ENCODE results near the gene APRT. TPM values are rescaled to one million over a fixed set of nuclear protein-coding genes. Genes with fewer than 3 reads are reported as not detected.

Gene APRT
- total RNA-seq, 2 experiments from 2014 or later = 129 to 136 TPM

- no peaks in the 10 kb centered on the region for H3K27me3 Mint-ChIP-seq
- peaks cover 36% of the 10 kb centered on the region for H3K4me1 Mint-ChIP-seq
- H3K4me3 Mint-ChIP-seq = no peak overlapping the region
- H3K27ac Mint-ChIP-seq = no peak overlapping the region
- no peak for DNase-seq
- H3K36me3 Mint-ChIP-seq (ENCODE audit: low read depth) = peaks cover 18% of the 10 kb centered on the region
- POLR2A ChIA-PET = no interaction called here
- no peaks in the 10 kb centered on the region for H3K9me3 Mint-ChIP-seq
- CTCF ChIA-PET = no interaction called here
Observed at GRCh38 chr16:88764913-88765349, 46.8 kb downstream of the APRT start.

- Mint-ChIP-seq H3K36me3 (ENCODE audit: low read depth) (peaks cover 18% of the 10 kb centered on the region), H3K27ac (no peak overlapping the region), H3K9me3 (no peaks in the 10 kb centered on the region), H3K4me3 (no peak overlapping the region), H3K4me1 (peaks cover 39% of the 10 kb centered on the region), H3K27me3 (no peaks in the 10 kb centered on the region)
- POLR2A ChIA-PET = interaction anchor here (2.5 kb wide), 1 partner anchor 17 kb away, joined by 11 read pairs; no protein-coding TSS in a partner anchor
- CTCF ChIA-PET = no interaction called here
- no peak for DNase-seq
Observed at GRCh38 chr16:88764080-88764479, 47.6 kb downstream of the APRT start.

GRCh38 chr16:88763502-88764053 is 48.1 kb downstream of the APRT start:
- DNase-seq = no peak
- ChIA-PET POLR2A (interaction anchor here (2.5 kb wide), 1 partner anchor 18 kb away, joined by 11 read pairs; no protein-coding TSS in a partner anchor), CTCF (no interaction called here)
- Mint-ChIP-seq H3K27me3 (no peaks in the 10 kb centered on the region), H3K4me3 (no peak overlapping the region), H3K36me3 (ENCODE audit: low read depth) (peaks cover 20% of the 10 kb centered on the region), H3K4me1 (peaks cover 42% of the 10 kb centered on the region), H3K9me3 (no peaks in the 10 kb centered on the region), H3K27ac (no peak overlapping the region)

GRCh38 chr16:88762941-88763340 is 48.8 kb downstream of the APRT start:
- peaks cover 48% of the 10 kb centered on the region for H3K4me1 Mint-ChIP-seq
- POLR2A ChIA-PET = interaction anchor here (1.6 to 2.5 kb wide), 2 partner anchors 18 to 20 kb away, joined by 3 to 11 read pairs; no protein-coding TSS in a partner anchor
- no peak for DNase-seq

GRCh38 chr16:88762258-88762870 is 49.4 kb downstream of the APRT start:
- Mint-ChIP-seq H3K4me1 (peaks cover 46% of the 10 kb centered on the region), H3K9me3 (no peaks in the 10 kb centered on the region), H3K27me3 (no peaks in the 10 kb centered on the region), H3K36me3 (ENCODE audit: low read depth) (peaks cover 20% of the 10 kb centered on the region), H3K4me3 (no peak overlapping the region), H3K27ac (no peak overlapping the region)
- ChIA-PET CTCF (interaction anchor here (0.9 to 1.4 kb wide), 2 partner anchors 20 to 25 kb away, joined by 3 to 7 read pairs; no protein-coding TSS in a partner anchor), POLR2A (interaction anchor here (1.6 to 2.5 kb wide), 2 partner anchors 19 to 21 kb away, joined by 3 to 11 read pairs; no protein-coding TSS in a partner anchor)
- DNase-seq = no peak

More at GRCh38 chr16:88762941-88763340, 48.8 kb downstream of the APRT start:
- Mint-ChIP-seq H3K27me3 (no peaks in the 10 kb centered on the region), H3K4me3 (no peak overlapping the region), H3K27ac (no peak overlapping the region), H3K9me3 (no peaks in the 10 kb centered on the region), H3K36me3 (ENCODE audit: low read depth) (peaks cover 20% of the 10 kb centered on the region)
- CTCF ChIA-PET = interaction anchor here (0.9 to 1.4 kb wide), 2 partner anchors 20 to 25 kb away, joined by 3 to 7 read pairs; no protein-coding TSS in a partner anchor

- no peaks in the 10 kb centered on the region for H3K9me3 Mint-ChIP-seq
- peaks cover 17% of the 10 kb centered on the region for H3K36me3 Mint-ChIP-seq (ENCODE audit: low read depth)
Observed at GRCh38 chr16:88761830-88762229, 49.9 kb downstream of the APRT start.

GRCh38 chr16:88761143-88761534 is 50.6 kb downstream of the APRT start:
- H3K4me3 Mint-ChIP-seq = no peak overlapping the region
- no peaks in the 10 kb centered on the region for H3K27me3 Mint-ChIP-seq
- peaks cover 36% of the 10 kb centered on the region for H3K4me1 Mint-ChIP-seq
- CTCF ChIA-PET = no interaction called here
- no peaks in the 10 kb centered on the region for H3K9me3 Mint-ChIP-seq
- H3K27ac Mint-ChIP-seq = no peak overlapping the region
- H3K36me3 Mint-ChIP-seq (ENCODE audit: low read depth) = peaks cover 16% of the 10 kb centered on the region
- POLR2A ChIA-PET = no interaction called here
- no peak for DNase-seq

More at GRCh38 chr16:88761830-88762229, 49.9 kb downstream of the APRT start:
- no peak for DNase-seq
- Mint-ChIP-seq H3K27ac (no peak overlapping the region), H3K4me3 (no peak overlapping the region), H3K4me1 (peaks cover 40% of the 10 kb centered on the region), H3K27me3 (no peaks in the 10 kb centered on the region)
- CTCF ChIA-PET = interaction anchor here (1.4 kb wide), 1 partner anchor 24 kb away, joined by 7 read pairs; no protein-coding TSS in a partner anchor
- POLR2A ChIA-PET = interaction anchor here (1.6 to 2.5 kb wide), 2 partner anchors 19 to 21 kb away, joined by 3 to 11 read pairs; no protein-coding TSS in a partner anchor

GRCh38 chr16:88760424-88761142 is 51.1 kb downstream of the APRT start:
- H3K36me3 Mint-ChIP-seq (ENCODE audit: low read depth) = peaks cover 13% of the 10 kb centered on the region
- peaks cover 33% of the 10 kb centered on the region for H3K4me1 Mint-ChIP-seq
- peak overlapping the region; percentile 26 for H3K27ac Mint-ChIP-seq
- no peak overlapping the region for H3K4me3 Mint-ChIP-seq
- no peaks in the 10 kb centered on the region for H3K27me3 Mint-ChIP-seq
- no peak for DNase-seq
- no peaks in the 10 kb centered on the region for H3K9me3 Mint-ChIP-seq
- ChIA-PET CTCF (interaction anchor here (1.4 to 2.2 kb wide), 3 partner anchors 15 to 23 kb away, joined by 4 to 12 read pairs (median 5); no protein-coding TSS in a partner anchor), POLR2A (no interaction called here)

GRCh38 chr16:88759976-88760350 is 51.8 kb downstream of the APRT start:
- Mint-ChIP-seq H3K36me3 (ENCODE audit: low read depth) (peaks cover 13% of the 10 kb centered on the region), H3K4me3 (no peak overlapping the region), H3K9me3 (no peaks in the 10 kb centered on the region), H3K4me1 (peaks cover 34% of the 10 kb centered on the region), H3K27ac (peak overlapping the region; percentile 26), H3K27me3 (no peaks in the 10 kb centered on the region)
- CTCF ChIA-PET = interaction anchor here (1.1 to 2.2 kb wide), 4 partner anchors 8 to 22 kb away, joined by 3 to 12 read pairs (median 4); no protein-coding TSS in a partner anchor
- POLR2A ChIA-PET = interaction anchor here (1.0 to 1.4 kb wide), 3 partner anchors 14 to 123 kb away, joined by 3 to 4 read pairs (median 4); no protein-coding TSS in a partner anchor
- DNase-seq = no peak

Other genes with a start within 250 kb of the APRT start
- gene ZC3H18, start 241.5 kb downstream of the APRT start, total RNA-seq = 10 to 100 TPM; 75.9 to 78.6 TPM
- under 1 TPM; 0.23 to 0.43 TPM for gene IL17C, start 173.4 kb downstream of the APRT start, total RNA-seq
- gene CYBA, start 160.9 kb downstream of the APRT start, total RNA-seq = 100 to 1,000 TPM; 580 to 588 TPM
- 100 to 1,000 TPM; 134 to 139 TPM for gene MVD, start 148.8 kb downstream of the APRT start, total RNA-seq
- 10 to 100 TPM; 16.5 to 16.6 TPM for gene SNAI3, start 125.4 kb downstream of the APRT start, total RNA-seq
- gene RNF166, start 105.5 kb downstream of the APRT start, total RNA-seq = 100 to 1,000 TPM; 155 to 156 TPM
- 10 to 100 TPM; 16.5 to 17.3 TPM for gene CTU2, start 105.4 kb downstream of the APRT start, total RNA-seq
- 100 to 1,000 TPM; 308 to 323 TPM for gene PIEZO1, start 26.7 kb downstream of the APRT start, total RNA-seq
- gene CDT1, start 8.1 kb downstream of the APRT start, total RNA-seq = 100 to 1,000 TPM; 133 to 137 TPM
- 10 to 100 TPM; 35.2 to 38.2 TPM for gene GALNS, start 45.0 kb upstream of the APRT start, total RNA-seq
- gene TRAPPC2L, start 45.2 kb upstream of the APRT start, total RNA-seq = 10 to 100 TPM; 44.9 to 45.8 TPM
- not detected for gene PABPN1L, start 54.7 kb upstream of the APRT start, total RNA-seq
- gene CBFA2T3, start 165.3 kb upstream of the APRT start, total RNA-seq = not detected